HK-2 (cell line): Measurements from ENCODE around the gene TCP11.

ENCODE experiments used
- DNase-seq: peaks from one replicate; pipeline ENCODE4 v3.0.0-alpha.2; 2018; ENCODE audit not compliant: unreplicated experiment

TCP11 gene

DNA sequence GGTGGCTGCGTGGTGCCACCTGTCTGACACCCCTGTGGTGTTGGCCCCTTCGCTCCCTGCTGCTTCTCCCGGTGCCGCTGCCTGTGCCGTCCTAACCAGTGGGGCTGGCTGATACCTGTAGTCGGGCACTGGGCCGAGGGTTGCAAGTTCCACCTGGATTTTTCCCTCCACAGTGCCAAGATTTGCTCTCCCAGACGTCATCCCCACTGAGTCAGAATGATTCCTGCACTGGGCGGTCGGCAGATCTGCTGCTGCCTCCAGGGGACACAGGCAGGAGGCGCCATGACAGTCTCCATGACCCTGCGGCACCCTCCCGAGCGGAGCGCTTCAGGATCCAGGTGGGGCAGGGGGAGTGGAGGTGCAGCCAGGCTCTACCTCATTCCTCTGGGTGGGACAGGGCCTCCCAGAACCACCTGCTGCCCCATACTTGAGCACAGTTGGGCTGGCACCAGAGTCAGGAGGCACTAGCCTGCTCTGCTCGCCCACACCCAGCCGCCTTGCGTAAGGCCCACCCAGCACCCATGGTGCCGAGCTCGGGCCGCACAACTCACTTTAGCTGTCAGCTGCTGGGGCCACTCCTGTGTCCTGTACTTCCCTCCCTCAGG, 60.2 kb downstream of the TCP11 start:
- no peak for DNase-seq

DNA sequence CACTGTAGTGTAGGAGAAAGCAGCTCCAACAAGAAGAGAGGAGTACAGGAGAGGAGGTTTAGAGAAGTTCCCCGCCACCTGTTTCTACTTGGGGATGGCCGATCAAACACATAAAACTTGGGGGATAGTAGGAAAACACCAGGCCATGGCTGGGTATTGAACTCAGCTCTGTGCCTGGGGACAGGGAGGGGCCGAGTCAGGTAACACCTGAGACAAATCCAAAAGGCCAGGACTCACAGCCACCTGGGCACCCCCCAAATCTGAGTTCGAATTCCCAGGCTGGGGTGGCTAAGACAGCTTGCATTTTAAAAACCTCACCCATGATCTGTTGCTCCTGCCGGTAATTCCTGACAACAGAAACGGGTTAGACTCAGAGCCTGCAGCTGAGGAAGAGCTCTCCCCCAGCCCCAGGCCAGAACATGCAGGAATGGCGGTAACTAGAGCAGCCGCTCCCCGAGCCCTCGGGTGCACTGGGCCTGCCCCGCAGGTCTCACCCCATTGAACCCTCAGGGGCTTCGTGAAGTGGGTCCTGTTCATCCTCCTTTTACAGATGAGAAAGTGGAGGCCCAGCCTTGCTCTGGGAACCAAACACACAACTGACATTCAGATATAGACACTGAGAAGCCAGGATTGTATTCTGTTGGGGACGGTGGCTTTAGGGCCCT, 61.0 kb downstream of the TCP11 start:
- DNase-seq: no peak

DNA sequence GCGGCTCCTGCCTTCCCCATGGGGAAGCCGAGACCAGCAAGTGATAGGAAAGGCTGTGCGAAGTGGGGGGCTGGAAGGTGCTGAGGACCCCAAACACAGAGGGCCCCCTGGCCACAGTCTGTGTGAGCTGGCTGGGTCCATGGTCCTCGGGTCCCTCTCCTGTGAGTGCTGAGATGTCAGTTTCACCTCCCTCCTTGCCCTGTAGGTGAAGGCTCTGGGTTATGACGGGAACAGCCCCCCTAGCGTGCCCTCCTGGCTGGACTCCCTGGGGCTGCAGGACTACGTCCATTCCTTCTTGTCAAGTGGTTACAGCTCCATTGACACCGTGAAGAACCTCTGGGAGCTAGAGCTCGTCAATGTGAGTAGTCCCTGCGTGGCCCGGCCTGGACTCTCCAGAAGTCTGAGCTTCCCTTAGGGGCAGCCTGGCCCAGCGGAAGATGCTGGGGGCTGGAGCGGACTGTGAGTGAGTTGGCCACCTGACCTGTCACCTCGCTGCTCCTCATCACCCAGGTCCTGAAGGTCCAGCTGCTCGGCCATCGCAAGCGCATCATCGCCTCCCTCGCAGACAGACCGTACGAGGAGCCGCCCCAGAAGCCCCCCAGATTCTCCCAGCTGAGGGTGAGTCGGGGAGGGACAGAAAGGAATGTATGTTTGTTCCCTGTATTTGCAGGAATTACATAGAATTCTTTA, 61.7 kb downstream of the TCP11 start:
- DNase-seq: no peak

DNA sequence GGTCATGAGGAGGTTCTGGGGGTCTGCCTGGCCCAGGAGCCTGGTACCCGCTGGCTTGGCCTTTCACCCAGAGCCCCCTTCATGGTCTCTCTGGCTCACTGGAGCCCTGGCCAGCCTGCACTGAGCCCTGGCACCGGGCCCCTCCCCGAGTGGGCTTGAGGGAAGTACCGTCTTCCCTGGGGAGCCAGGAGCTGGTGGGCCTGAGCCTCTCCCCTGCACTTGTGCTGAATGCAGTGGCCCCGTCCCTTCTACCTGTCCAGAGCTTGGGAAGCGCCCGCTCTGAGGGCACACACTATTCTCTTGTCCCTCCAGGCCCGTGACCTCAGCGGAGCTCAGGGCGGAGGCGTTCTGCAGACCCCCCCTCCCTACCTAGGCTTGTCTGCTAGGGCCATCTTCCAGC, 62.2 kb downstream of the TCP11 start:
- DNase-seq: no peak

DNA sequence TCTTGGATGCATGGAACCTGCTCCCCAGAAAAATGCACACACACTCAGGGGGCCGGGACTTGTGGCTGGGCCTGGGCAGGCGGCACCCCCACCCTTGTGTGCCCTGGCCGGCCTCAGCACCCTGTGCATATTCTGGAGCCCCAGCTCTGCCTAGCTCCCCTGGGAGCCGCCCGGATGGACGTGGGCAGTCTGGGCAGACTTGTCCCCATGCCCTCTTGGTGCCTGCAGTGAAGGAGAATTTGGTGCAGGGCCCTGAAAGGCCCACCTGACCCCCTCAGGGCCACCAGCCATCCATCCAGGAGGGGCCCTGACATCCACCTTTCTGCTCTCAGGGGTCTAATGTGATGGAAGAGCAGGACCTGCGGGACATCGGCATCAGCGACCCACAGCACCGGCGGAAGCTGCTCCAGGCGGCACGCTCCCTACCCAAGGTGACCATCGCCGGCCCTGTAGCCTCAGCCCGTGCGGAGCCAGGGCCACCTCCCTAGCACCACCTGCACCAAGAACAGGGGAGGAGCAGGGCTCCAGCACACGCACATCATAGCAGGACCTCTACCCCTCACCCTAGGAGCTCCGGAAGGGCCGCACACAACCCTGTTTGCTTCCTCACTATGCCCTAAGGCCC, 62.8 kb downstream of the TCP11 start:
- no peak for DNase-seq

DNA sequence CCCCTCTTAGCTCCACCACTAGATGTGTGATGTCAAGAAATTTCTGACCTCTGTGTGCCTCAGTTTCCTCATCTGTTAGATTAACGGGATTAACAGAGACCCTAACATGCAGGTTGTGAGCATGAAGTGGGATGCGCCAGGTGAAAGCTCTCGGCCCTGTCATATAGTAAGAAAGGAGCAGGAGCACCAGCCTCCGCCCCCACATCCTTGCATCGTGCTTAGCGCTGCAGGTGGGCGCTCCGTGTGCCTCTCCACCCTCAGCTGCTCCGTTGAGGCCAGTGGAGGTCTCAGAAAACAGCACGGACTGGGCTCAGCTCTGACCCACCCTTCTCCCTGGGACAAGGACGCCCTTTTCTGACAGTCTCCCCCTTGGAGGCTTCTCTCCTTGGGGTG, 63.4 kb downstream of the TCP11 start:
- no peak for DNase-seq

DNA sequence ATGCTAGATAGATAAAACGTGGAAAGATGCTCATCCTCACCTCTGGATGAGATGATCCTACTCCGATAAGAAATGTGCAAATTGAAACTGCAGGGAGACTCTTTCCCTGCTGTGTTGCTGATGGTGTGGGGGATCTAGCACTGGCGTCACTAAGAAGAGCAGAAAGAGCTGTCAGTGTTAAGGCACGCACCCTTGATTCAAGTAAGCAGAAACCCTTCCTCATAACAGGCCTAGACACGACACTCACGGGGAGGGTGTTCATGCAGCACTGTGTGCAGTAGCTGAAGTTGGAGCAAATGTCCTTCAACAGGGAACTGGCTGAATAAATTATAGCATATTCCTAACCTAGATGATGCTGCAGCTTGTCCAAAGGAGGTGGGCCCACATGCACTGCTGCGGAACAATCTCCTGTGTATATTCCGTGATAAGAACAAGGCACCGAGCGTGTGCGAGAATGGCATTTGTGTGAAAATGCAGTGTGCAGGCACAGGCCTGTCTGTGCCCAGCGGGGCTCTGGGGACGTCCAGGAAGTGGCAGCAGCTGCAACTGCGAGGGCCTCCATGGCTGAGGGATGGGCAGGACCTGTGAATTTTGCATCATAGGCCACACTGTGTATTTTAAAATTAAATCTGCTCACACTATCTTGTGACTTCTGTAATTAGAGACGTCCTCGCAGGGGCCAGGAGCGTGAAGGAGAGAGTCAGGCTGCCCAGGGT, 64.0 kb downstream of the TCP11 start:
- DNase-seq: no peak

DNA sequence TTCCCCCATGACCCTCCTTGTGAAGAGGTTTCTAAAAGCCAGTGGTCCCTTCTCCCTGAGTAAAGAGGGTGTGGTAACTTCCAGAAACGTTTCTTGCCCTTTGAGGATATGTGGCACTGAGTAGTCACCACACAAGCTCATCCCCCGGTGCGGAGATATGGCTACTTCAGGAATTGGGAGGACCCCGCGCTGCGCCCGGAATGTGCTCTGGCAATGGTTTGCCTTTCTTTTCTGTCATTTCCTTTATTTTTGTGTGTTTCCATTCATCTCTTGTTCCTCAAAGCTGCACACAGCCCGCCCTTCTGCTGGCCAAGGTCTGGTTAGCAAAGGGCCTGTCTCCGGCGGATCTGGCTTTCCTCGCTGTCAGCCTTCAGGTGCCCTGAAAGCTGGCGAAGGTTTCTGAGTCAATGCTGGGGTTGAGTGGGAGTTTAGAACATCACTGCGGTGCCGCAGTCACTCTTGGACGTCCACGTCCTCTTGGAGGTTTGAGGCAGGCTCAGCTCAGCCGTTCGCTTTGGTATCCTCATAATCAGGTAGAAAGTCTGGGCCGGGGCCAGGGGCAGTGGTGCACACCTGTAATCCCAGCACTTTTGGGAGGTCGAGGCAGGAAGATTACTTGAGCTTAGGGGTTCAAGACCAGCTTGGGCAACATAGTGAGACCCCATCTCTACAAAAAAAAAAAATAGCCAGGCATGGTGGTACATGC, 67.2 kb downstream of the TCP11 start:
- DNase-seq: no peak

DNA sequence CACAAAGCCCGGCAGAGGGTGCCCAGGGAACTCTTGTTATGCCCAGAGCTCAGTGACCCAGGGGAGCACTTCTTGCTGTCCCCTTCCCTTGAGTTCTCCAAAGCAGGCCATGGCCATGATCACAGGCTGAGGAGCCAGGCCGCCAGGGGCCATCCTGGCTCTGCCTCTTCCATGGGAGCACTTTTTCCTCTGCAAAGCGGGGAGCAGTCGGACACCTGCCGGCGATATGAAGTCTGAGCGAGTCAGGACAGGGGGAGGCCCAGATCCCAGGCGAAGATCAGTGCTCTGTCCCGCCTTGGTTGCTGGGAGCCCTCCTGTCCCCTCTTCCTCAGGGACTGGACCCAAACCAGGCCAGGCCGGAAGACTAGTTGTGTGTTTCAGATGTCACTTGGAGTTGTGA, 67.9 kb downstream of the TCP11 start:
- no peak for DNase-seq

DNA sequence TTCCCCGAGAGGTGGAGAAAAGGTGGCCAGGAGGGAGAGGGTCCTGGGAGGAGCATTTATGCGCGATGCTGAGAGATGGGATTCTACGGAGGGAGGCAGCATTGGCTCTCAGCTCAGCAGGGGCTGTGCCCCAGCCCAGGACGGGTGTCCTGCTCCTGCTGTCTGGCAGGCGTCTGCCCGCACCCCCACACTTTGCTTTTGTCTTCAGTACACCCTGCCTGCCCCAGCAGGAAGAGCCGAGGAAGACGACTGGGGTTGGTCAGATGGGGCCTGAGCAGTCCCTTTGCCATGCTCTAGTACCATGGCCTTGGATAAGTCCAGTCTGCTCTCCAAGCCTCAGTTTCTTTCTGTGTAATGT, 68.5 kb downstream of the TCP11 start:
- DNase-seq: no peak

DNA sequence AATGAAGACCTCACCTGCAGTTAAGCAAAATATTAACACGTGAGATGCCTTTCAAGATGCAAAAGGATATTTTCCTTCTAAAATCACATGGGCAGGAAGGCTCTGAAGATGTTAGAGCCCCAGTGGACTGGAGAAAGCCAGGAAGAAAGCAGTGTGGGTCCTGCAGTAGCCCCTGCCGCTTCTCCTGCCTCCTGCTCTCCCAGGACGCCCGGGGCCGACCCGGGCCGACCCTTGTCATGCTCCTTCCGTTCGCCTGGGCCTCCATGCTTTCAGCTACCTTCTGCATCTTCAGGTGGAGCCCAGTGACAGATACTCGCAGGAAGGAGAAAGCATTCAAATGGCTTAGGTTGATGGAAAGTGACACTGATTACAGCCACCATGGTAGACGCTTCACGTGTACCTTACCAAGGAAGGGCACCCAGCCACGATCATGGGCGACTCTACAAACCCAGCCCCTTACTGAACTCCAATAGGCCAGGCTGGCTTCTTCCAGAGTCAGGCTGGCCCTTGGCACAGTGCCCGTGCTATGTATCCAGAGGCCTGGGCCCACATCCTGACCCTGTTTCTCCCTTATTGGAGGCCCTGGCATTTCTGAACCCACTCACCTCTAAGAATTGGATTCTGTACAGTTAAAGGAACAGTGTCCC, 69.0 kb downstream of the TCP11 start:
- no peak for DNase-seq

DNA sequence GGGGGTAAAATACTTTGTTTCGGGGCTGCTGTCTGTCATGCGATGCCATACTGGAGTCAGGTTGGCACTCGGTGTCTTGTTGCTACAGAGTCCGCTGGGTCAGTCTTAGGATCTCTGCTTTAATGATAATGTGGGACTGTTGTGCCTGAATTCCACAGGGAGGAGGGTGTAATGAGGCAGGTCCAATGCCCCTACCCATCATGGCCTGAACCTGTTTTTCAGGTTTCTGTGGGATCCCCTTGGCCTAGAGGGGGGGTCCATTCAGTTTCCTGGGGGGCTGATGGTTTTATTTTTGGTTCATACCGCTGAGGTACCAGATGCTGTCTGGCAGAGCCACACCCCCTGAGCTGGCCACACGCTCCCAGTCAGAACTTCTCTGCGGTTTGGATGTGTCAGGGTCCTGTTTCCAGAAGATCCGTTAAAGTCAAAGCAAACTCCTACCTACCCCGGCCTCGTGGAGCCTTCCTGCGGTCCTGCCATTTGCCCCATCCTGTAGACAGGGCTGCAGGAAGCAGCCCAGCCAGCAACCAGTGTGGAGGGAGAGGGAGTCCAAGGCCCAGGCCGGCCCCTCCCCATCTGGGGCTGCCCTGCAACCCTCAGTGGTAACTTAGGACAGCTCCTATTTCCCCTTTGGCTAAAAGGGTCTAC, 69.7 kb downstream of the TCP11 start:
- no peak for DNase-seq

DNA sequence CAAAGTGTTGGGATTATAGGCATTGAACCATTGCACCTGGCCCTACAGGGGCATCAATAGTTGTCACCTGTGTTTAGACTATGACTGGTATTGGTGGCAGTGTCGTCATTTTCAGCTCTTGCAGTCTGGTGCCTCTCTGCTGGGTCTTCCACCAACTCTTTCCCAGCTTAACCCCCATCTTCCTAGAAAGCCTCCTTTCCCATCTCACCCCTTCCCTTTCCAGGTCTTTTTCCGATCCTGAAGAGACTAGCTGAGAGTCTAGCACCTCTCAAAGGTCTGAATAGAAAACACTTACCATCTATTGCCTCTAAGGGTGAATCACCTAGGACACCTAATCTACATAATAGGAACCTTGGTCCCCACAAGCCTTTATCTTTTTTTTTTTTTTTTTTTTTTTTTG, 71.0 kb downstream of the TCP11 start:
- DNase-seq: no peak

DNA sequence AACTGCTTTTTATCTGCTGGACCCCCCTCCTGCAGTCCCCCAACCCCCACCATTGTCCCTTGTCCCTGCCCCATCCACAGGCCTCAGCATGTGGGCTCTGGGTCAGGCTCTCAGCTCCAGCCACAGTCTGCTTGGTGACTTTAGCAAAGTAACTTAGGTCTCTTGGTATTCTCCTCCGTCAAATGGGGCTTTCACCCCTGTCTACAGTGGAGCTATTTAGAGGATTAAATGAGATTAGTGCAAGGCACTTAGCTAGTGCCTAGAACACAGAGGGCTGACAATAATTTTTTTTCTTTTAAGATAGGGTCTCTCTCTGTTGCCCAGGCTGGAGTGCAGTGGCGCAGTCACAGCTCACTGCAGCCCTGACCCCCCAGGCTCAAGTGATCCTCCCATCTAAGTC, 71.9 kb downstream of the TCP11 start:
- DNase-seq: no peak

DNA sequence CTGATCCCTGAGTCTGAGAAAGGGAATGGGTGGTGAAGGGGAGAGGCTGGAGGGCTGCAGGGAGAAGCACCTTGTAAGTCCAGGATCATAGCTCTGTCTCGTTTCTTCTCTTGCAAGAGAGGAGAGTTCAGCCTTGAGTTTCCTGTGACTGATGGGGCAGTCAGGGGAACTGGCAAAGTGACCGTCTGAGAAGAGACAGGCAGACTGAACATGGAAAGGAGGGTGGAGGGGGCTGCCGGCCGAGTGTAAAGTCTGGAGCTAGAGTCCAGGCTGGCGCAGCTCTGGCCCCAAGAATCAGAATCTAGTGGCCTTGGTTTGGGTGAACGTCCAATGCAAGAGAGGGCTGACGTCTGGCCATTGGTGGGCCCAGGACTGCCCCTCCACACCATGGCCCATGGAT, 72.5 kb downstream of the TCP11 start:
- DNase-seq: no peak

DNA sequence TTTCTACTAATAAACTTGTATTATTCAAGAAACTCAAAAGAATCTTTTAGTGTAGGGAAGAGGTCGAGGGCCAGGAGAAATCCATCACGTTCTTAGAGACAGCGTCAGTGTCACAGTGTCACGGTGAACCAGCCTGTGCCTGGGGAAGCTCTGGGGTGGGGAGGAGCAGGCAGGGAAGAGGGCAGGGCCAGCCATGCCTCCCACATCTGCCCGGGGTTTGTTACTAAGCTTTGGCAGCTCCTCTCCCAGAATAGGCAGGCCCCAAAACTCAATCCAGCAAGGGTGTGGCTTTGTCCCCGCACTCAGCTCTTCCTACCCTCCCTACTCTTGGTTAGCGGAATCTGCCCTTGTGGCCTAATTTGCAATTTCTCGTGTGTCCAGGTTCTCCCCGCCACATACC, 72.9 kb downstream of the TCP11 start:
- DNase-seq: no peak
